Kidney (tissue), 14 donors: ENCODE measurements around the gene MORN1. TPM values are rescaled to one million over a fixed set of nuclear protein-coding genes. Genes with fewer than 3 reads are reported as not detected.

Source experiments
- DNase-seq, 5 donors: peaks; one replicate each; pipeline ENCODE4 v3.0.0-alpha.2; 2013 to 2020
- FAIRE-seq: peaks from 2 replicates; lab custom pipeline; 2012; peaks lifted over from hg19 to GRCh38; lab: Jason Lieb, UNC
- H3K27ac ChIP-seq, 2 donors: one replicate each; pipeline ENCODE4 v1.7.0; 2013; ENCODE audit warnings: low read depth in 2 of 2, low read length in 2 of 2, inconsistent platforms in 1 of 2
- H3K27me3 ChIP-seq: one replicate; pipeline ENCODE4 v1.7.1; 2013; ENCODE audit warnings: low read length, inconsistent platforms; ENCODE audit not compliant: control insufficient read depth, insufficient read depth
- H3K36me3 ChIP-seq, 3 donors: one replicate each; pipeline versions ENCODE4 v1.7.0 to v1.7.1; 2013; ENCODE audit warnings: low read length in 3 of 3, control low read depth in 1 of 3, inconsistent platforms in 1 of 3; ENCODE audit not compliant: insufficient read depth in 3 of 3, control insufficient read depth in 2 of 3
- H3K4me1 ChIP-seq, 3 donors: one replicate each; pipeline versions ENCODE4 v1.7.0 to v1.7.1; 2013; ENCODE audit warnings: low read length in 3 of 3, inconsistent platforms in 1 of 3, low read depth in 1 of 3; ENCODE audit not compliant: control insufficient read depth in 2 of 3, insufficient read depth in 2 of 3
- H3K4me3 ChIP-seq, 3 donors: one replicate each; pipeline versions ENCODE4 v1.7.0 to v1.8.1; 2013; ENCODE audit warnings: low read length in 3 of 3, control low read depth in 1 of 3, inconsistent platforms in 1 of 3
- H3K9ac ChIP-seq, 3 donors: one replicate each; pipeline versions ENCODE4 v1.7.0 to v1.7.1; 2013; ENCODE audit warnings: low read length in 3 of 3, control low read depth in 1 of 3, inconsistent platforms in 1 of 3
- H3K9me3 ChIP-seq, 3 donors: one replicate each; pipeline versions ENCODE4 v1.7.0 to v1.7.1; 2013; ENCODE audit warnings: low read length in 3 of 3, control low read depth in 1 of 3, inconsistent platforms in 1 of 3; ENCODE audit not compliant: control insufficient read depth in 2 of 3, insufficient read depth in 1 of 3
- CTCF ChIP-seq: IDR thresholded peaks from 3 replicates; pipeline ENCODE4 v1.5.1; 2012; ENCODE audit warnings: mild to moderate bottlenecking, moderate library complexity, borderline replicate concordance; ENCODE audit not compliant: insufficient read depth; ENCODE audit errors: extremely low read depth
- intact Hi-C: fragments of 100-400 bp; cut with DNase I; formaldehyde crosslinking; loops from one replicate; pipeline ENCODE4 v1.11.1; 2022
- polyA plus RNA-seq: library from polyadenylated mRNA; stranded (reverse); fragments of 350-450 nt; fragmentation: Illumina TruSeq; extraction: RNeasy Lipid Tissue Mini Kit (QIAGEN cat#74804); gene quantifications from one replicate; pipeline ENCODE4 v1.2.3, GENCODE V29; 2014; ENCODE audit warnings: low read depth, low replicate concordance; ENCODE audit not compliant: insufficient read depth
- total RNA-seq: library from RNA; stranded (reverse); fragmentation: NEBNext Ultra II Directional; extraction: Animal tissue kit (Norgen Biotek cat#: 25700); gene quantifications from one replicate; pipeline ENCODE4 v1.2.1, GENCODE V29; 2021
- donor health status: control.
- donor health status: control.
- donor health status: control.
- donor health status: control.
- donor health status: control.
- donor health status: DM: yes; HTN: yes; CAD: no.
- donor health status: Normal renal cell carcinoma (clear cell type).

MORN1 gene
- total and polyA plus RNA-seq, 2 donors from 2014 or later, result 9.0 to 24.7 TPM

- intact Hi-C loops, result loop anchor here (5.0 to 10.0 kb wide), 2 partner anchors 128 to 370 kb away; no protein-coding TSS in a partner anchor
- no peak for TF ChIP-seq CTCF
- no peak for FAIRE-seq
These were observed 25.9 kb upstream of the MORN1 start for GRCh38 chr1:2417083-2417832.

GRCh38 chr1:2416403-2416802, 25.0 kb upstream of the MORN1 start:
- intact Hi-C loops, result loop anchor here (5.0 to 10.0 kb wide), 2 partner anchors 128 to 371 kb away; no protein-coding TSS in a partner anchor
- no peak for TF ChIP-seq CTCF
- Histone ChIP-seq H3K4me1 (peaks cover 0 to 20% (median 12%) of the 10 kb centered on the region in 3 donors), H3K9ac (no peak overlapping the region), H3K36me3 (no peaks in the 10 kb centered on the region), H3K9me3 (no peaks in the 10 kb centered on the region), H3K27me3 (no peaks in the 10 kb centered on the region), H3K27ac (no peak overlapping the region), H3K4me3 (no peak overlapping the region)
- FAIRE-seq (no peak), DNase-seq (peak in 3 of 5 donors; percentile 53 to 61 (median 56))

More at GRCh38 chr1:2417083-2417832, 25.9 kb upstream of the MORN1 start:
- DNase-seq, result no peak
- Histone ChIP-seq H3K27me3 (no peaks in the 10 kb centered on the region), H3K4me3 (no peak overlapping the region), H3K9me3 (no peaks in the 10 kb centered on the region), H3K9ac (no peak overlapping the region), H3K4me1 (peaks cover 0 to 14% (median 12%) of the 10 kb centered on the region in 3 donors), H3K36me3 (no peaks in the 10 kb centered on the region), H3K27ac (no peak overlapping the region)

GRCh38 chr1:2415801-2416208, 24.5 kb upstream of the MORN1 start:
- no peak overlapping the region for H3K27ac ChIP-seq
- DNase-seq (no peak), FAIRE-seq (no peak)
- no peak overlapping the region for H3K9ac ChIP-seq
- H3K27me3 ChIP-seq, result no peaks in the 10 kb centered on the region
- no peak overlapping the region for H3K4me3 ChIP-seq
- H3K9me3 ChIP-seq, result no peaks in the 10 kb centered on the region
- peaks cover 0 to 21% (median 12%) of the 10 kb centered on the region in 3 donors for H3K4me1 ChIP-seq
- H3K36me3 ChIP-seq, result no peaks in the 10 kb centered on the region
- intact Hi-C loops, result loop anchor here (5.0 to 10.0 kb wide), 2 partner anchors 129 to 371 kb away; no protein-coding TSS in a partner anchor
- no peak for TF ChIP-seq CTCF
